HG03442 (cell line): Measurements from ENCODE around the gene PCGF6.
"Not testable (repeated sequence)": the region's sequence is repeated elsewhere in the genome, so short reads cannot be mapped to it uniquely, and the experiment has no call there.

Experiments
- ATAC-seq: cut with Tn5 transposase; IDR thresholded peaks from one replicate; pipeline ENCODE4 v1.9.1; 2021; ENCODE audit warnings: mild to moderate bottlenecking, moderate library complexity; ENCODE audit not compliant: unreplicated experiment

The PCGF6 gene

DNA sequence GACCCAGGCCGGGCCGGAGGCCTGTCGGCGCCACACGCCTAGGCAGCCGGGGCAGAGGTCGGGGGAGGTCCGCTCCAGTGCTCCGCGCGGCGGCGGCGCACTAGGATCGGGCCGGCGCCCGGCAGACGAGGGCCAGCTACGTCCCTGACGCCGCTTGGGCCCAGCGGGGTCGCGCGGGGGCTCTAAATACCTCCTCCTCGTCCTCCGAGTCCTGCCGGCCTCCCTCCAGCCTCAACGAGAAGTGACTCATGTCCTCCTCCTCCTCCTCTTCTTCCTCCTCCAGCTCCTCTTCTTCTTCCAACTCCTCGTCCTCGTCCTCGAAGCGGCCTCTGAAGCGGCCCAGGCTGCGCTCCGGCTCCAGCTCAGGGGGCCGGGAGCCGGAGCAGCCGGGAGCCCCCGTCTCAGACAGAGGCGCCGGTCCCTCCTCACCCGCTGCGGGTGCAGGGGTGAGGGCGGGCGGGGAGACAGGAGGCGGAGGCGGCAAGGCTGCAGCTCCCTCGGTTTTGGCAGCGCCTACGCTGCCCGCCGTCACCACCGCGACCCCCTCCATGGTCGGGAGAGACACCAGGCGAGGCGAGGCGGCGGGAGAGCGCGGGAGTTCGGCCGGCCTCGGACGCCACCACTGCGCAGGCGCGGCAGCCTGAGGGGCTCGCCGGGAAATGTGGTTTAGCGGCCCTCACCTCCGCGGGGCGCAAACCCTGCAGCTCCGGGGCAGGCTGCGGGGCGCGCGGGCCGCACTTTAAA is at the start of gene PCGF6:
PCGF6 (minus strand) TSS at position 624 of the 744 bp plus-strand sequence; CDS start at position 550, 74 bp downstream.
- peak; percentile 75 for ATAC-seq

DNA sequence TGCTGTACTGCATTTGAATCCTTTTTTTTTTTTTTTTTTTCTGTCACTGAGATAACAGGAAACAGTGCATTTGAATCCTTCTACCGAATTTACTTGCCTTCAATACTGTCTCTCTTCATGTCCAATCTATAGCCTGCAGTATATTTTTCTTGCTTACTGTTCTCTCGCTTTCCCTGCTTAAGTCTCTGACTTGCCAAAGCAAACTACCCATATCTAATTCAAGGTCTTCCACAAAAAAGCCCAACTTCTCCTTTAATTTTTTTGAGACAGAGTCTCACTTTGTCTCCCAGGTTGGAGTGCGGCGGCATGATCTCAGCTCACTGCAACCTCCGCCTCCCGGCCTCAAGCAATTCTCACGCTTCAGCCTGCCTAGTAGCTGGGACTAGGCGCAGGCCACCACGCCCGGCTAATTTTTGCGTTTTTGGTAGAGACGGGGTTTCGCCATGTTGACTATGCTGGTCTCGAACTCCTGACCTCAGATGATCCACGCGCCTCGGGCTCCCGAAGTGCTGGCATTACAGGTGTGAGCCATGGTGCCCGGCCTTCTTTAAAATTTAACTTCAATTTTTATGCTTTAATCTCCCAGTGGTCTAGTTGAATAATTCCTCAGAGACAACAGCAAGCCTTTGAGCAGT is 46.4 kb upstream of the PCGF6 start:
- no peak for ATAC-seq

- no peak for ATAC-seq
Measured at GRCh38 chr10:103396789-103397087, 45.8 kb upstream of the PCGF6 start.

GRCh38 chr10:103396067-103396788 is 45.3 kb upstream of the PCGF6 start, which contains the start of the genes ATP5MK and PDCD11:
ATP5MK (minus strand) TSS chr10:103396475; CDS start chr10:103392457, 4,018 bp downstream.
PDCD11 (plus strand) TSS chr10:103396626; CDS start chr10:103398427, 1,801 bp downstream.
- peak; percentile 99 for ATAC-seq

DNA sequence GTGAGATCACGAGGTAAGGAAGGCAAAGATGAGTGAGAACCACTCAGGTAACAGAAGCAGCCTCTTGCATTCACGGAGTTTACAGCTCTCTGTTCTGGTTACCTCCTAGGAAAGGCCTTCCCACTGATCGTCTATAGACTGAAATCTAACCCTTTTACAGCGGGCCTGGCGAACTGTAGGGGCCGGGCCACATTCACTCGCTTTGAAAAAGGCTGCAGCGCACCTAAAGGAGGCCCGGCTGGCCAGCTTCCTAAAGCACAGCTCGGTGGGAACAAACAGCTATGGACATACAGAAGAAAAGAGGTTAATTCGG is 44.8 kb upstream of the PCGF6 start:
- ATAC-seq = no peak

GRCh38 chr10:103394180-103394579 is 43.2 kb upstream of the PCGF6 start:
- no peak for ATAC-seq

- peak; percentile 47 for ATAC-seq
Measured at GRCh38 chr10:103382769-103383168, 31.8 kb upstream of the PCGF6 start.

GRCh38 chr10:103374263-103374662 is 23.3 kb upstream of the PCGF6 start:
- no peak for ATAC-seq

DNA sequence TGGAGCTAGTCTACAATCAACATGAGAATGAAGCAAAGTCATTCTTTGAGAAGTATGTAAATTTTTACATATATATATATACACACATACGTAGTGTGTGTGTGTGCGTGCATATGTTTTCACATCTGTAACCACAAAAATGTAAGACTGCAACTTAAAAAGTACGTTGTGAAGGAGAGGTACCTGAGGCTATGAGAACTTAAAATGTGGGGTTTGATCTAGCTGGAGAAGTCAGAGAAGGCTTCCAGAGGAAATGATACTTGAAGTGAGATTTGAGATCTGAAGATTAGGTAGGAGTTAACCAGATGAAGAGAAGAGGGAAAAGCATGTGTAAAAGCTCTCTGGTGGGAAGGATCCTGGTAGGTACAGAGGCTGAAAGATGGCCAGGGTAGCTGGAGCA is 22.6 kb upstream of the PCGF6 start:
- ATAC-seq = no peak

DNA sequence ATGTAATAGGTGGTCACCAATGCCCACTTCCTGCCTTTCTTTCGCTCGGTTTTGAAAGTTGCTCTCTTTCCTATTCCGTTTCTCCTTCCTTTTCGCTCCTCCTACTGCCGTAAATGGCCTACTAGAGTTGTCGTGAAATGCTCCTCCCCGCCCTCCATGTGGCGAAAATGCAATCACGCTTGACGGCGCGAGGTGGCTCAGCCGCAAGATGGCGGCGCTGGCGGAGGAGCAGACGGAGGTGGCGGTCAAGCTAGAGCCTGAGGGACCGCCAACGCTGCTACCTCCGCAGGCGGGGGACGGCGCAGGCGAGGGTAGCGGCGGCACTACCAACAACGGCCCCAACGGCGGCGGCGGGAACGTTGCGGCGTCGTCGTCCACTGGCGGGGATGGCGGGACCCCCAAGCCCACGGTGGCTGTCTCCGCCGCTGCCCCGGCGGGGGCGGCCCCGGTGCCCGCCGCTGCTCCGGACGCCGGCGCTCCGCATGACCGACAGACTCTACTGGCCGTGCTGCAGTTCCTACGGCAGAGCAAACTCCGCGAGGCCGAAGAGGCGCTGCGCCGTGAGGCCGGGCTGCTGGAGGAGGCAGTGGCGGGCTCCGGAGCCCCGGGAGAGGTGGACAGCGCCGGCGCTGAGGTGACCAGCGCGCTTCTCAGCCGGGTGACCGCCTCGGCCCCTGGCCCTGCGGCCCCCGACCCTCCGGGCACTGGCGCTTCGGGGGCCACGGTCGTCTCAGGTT is 17.0 kb upstream of the PCGF6 start, which contains the start of gene TAF5:
TAF5 (plus strand) TSS at position 195 of the 737 bp plus-strand sequence; CDS start at position 209, 14 bp downstream.
- ATAC-seq = peak; percentile 60

DNA sequence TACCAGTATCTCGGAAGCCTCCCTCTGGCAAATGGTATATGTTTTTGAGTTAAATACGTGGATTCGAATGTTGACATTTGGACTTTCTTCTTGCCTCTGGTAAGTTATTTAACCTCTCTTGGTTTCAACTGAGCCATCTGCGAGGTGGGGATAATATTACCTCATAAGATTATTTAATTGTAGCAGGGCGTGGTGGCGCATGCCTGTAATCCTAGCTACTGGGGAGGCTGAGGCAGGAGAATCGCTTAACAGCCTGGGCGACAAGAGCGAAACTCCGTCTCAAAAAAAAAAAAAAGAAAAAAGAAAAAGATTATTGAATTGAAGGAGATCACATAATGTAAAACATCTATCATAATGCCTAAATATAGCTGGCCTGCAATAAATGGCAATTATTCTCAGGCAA is 16.4 kb upstream of the PCGF6 start:
- no peak for ATAC-seq

DNA sequence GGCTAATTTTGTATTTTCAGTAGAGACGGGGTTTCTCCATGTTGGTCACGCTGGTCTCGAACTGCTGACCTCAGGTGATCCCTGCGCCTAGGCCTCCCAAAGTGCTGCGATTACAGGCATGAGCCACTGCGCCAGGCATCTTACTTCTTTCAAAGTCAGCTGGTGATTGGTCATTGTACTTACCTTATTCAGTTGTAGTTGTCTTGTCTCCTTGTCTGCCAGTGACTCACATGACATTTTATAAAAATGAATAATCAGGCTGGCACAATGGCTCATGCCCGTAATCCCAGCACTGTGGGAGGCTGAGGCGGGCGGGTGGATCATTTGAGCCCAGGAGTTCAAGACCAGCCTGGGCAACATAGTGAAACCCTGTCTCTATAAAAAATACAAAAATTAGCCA is 9.9 kb upstream of the PCGF6 start:
- ATAC-seq = not testable (repeated sequence)

- not testable (repeated sequence) for ATAC-seq
Measured at GRCh38 chr10:103359493-103359892, 8.6 kb upstream of the PCGF6 start.

DNA sequence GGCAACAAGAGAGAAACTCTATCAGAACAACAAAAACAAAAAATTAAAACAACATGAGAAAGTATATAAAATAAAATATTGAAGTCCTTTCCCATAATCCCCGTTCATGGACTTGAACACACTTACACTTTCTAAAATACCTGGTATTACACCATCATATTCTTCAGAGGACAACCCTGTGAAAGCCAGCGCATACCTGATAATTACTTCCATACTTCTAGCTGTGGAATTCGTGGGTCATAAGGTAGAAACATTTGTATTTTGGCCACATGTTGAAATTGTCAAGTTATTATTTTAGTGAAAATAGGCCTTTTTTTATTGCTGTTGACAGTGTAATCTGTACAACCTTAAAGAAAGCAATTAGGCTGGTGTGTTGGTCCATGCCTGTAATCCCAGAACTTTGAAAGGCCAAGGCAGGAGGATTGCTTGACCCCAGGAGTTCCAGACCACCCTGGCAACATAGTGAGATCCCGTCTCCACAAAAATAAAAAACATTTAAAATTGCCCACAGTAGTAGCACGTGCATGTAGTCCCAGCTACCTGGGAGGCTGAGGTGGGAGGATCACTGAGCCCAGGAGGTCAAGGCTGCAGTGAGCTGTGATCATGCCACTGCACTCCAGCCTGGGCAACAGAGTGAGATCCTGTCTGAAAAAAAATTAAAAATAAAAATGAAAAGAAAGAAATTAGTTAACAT is 5.1 kb upstream of the PCGF6 start:
- ATAC-seq = no peak

- ATAC-seq = not testable (repeated sequence)
Measured at GRCh38 chr10:103354567-103354966, 3.6 kb upstream of the PCGF6 start.

DNA sequence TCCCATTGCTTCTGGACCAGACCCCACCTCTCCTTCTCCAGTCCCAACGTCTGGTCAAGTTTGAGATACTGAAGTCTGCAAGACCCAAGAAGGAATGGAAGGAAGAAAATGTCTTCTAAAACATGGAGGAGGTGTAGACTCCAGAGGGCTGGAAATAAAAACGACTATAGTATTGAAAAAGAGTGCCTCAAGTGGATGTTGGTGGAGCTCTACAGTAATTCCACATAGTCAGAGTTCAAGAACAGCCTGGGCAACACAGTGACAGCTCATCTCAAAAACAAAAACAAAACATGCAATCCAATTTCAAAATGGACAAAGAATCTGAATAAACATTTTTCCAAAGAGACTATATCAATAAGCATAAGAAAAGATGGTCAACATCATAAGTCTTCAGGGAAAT is 2.3 kb upstream of the PCGF6 start:
- no peak for ATAC-seq

DNA sequence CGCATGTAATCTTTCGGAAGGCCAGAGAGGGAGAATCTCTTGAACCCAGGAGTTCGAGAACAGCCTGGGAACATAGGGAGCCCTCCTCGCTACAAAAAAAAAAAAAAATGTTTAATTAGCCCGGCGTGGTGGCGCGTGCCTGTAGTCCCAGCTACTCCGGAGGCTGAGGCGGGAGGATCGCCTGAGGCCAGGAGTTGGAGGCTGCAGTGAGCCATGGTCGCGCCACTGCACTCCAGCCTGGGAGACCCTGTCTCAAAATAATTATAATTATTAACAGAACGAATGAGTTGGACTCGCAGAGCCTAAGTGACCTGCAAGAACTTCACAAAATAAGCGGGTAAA is 794 bp downstream of the PCGF6 start:
- ATAC-seq = no peak

- no peak for ATAC-seq
Measured at GRCh38 chr10:103336370-103336769, 14.6 kb downstream of the PCGF6 start.

- no peak for ATAC-seq
Measured at GRCh38 chr10:103334567-103334966, 16.4 kb downstream of the PCGF6 start.

DNA sequence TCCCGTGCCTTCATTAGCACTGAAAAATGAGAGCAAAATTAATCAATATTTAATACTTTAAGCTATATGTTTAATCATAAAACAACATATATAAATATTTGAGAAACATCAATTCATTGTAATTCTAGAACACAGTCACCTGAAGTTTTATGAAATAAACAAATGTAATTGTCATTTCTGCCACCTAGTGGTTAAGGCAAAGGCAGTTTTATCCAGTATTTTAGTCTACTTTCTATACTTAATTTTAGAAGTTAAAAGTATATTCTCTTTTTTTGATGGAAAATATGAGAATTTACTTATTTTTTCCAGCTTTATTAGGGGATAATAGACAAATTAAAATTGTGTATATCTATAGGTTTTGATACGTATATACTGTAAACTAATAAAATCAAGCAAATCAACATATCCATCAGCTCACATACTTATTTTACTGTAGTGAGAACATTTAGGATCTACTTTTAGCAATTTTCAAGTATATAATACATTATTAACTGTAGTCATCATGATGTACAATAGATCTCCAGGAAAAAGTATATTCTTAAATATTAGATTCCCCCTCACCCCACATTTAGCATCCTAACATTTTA is 16.9 kb downstream of the PCGF6 start:
- no peak for ATAC-seq
